ENCODE data around the gene SLC35B3. TPM values are rescaled to one million over a fixed set of nuclear protein-coding genes. Genes with fewer than 3 reads are reported as not detected.

Gene SLC35B3
- total RNA-seq, 1 donor from 2014 or later: 14.0 TPM

GRCh38 chr6:8441452-8441851 lies 6.1 kb upstream of the SLC35B3 start:
- Histone ChIP-seq H3K4me3 (ENCODE audit: low read depth, low read length) (no peak overlapping the region), H3K27me3 (ENCODE audit: control insufficient read depth, insufficient read depth, low read length) (no peaks in the 10 kb centered on the region), H3K36me3 (ENCODE audit: control insufficient read depth, insufficient read depth, low read length) (no peaks in the 10 kb centered on the region)
- no peak for TF ChIP-seq CTCF (IDR thresholded peaks at IDR 0.05; ENCODE audit: insufficient read depth, low read length, poor library complexity, severe bottlenecking)
- no peak for DNase-seq (ENCODE audit: low read depth)

GRCh38 chr6:8439601-8440268 lies 4.4 kb upstream of the SLC35B3 start:
- no peak for TF ChIP-seq CTCF (IDR thresholded peaks at IDR 0.05; ENCODE audit: insufficient read depth, low read length, poor library complexity, severe bottlenecking)

GRCh38 chr6:8437813-8438212 lies 2.5 kb upstream of the SLC35B3 start:
- DNase-seq (ENCODE audit: low read depth): no peak
- TF ChIP-seq CTCF (IDR thresholded peaks at IDR 0.05; ENCODE audit: insufficient read depth, low read length, poor library complexity, severe bottlenecking): no peak
- H3K27me3 ChIP-seq (ENCODE audit: control insufficient read depth, insufficient read depth, low read length): no peaks in the 10 kb centered on the region
- no peaks in the 10 kb centered on the region for H3K36me3 ChIP-seq (ENCODE audit: control insufficient read depth, insufficient read depth, low read length)
- H3K4me3 ChIP-seq (ENCODE audit: low read depth, low read length): no peak overlapping the region

More at GRCh38 chr6:8439601-8440268, 4.4 kb upstream of the SLC35B3 start:
- Histone ChIP-seq H3K4me3 (ENCODE audit: low read depth, low read length) (no peak overlapping the region), H3K36me3 (ENCODE audit: control insufficient read depth, insufficient read depth, low read length) (no peaks in the 10 kb centered on the region), H3K27me3 (ENCODE audit: control insufficient read depth, insufficient read depth, low read length) (no peaks in the 10 kb centered on the region)
- DNase-seq (ENCODE audit: low read depth): no peak

GRCh38 chr6:8436966-8437365 lies 1.6 kb upstream of the SLC35B3 start:
- Histone ChIP-seq H3K4me3 (ENCODE audit: low read depth, low read length) (no peak overlapping the region), H3K27me3 (ENCODE audit: control insufficient read depth, insufficient read depth, low read length) (no peaks in the 10 kb centered on the region), H3K36me3 (ENCODE audit: control insufficient read depth, insufficient read depth, low read length) (no peaks in the 10 kb centered on the region)
- no peak for TF ChIP-seq CTCF (IDR thresholded peaks at IDR 0.05; ENCODE audit: insufficient read depth, low read length, poor library complexity, severe bottlenecking)
- DNase-seq (ENCODE audit: low read depth): no peak

- no peak for DNase-seq (ENCODE audit: low read depth)
- TF ChIP-seq CTCF (IDR thresholded peaks at IDR 0.05; ENCODE audit: insufficient read depth, low read length, poor library complexity, severe bottlenecking): no peak
- Histone ChIP-seq H3K36me3 (ENCODE audit: control insufficient read depth, insufficient read depth, low read length) (no peaks in the 10 kb centered on the region), H3K27me3 (ENCODE audit: control insufficient read depth, insufficient read depth, low read length) (no peaks in the 10 kb centered on the region), H3K4me3 (ENCODE audit: low read depth, low read length) (peak overlapping the region; percentile 99)
These were observed 462 bp upstream of the SLC35B3 start for GRCh38 chr6:8435845-8436168.

- DNase-seq (ENCODE audit: low read depth): no peak
- no peaks in the 10 kb centered on the region for H3K36me3 ChIP-seq (ENCODE audit: control insufficient read depth, insufficient read depth, low read length)
- peak overlapping the region; percentile 99 for H3K4me3 ChIP-seq (ENCODE audit: low read depth, low read length)
- no peaks in the 10 kb centered on the region for H3K27me3 ChIP-seq (ENCODE audit: control insufficient read depth, insufficient read depth, low read length)
- TF ChIP-seq CTCF (IDR thresholded peaks at IDR 0.05; ENCODE audit: insufficient read depth, low read length, poor library complexity, severe bottlenecking): no peak
These were observed 635 bp downstream of the SLC35B3 start for GRCh38 chr6:8434727-8435092.
